ENCODE measurements around the gene HOXB1. TPM values are rescaled to one million over a fixed set of nuclear protein-coding genes. Genes with fewer than 3 reads are reported as not detected.

HOXB1 gene
- total and polyA plus RNA-seq, 2 of the 13 experiments (the other 11 are each of a cell fraction or from before 2014, with no cell fraction given), result not detected

- TF ChIP-seq CCDC6 (CRISPR knock-in tag; IDR thresholded peaks at IDR 0.05) (no peak), PLRG1 (conservative IDR thresholded peaks at IDR 0.05) (no peak), ZNF670 (CRISPR knock-in tag; IDR thresholded peaks at IDR 0.05; ENCODE audit: borderline replicate concordance) (no peak), NR0B2 (CRISPR knock-in tag; IDR thresholded peaks at IDR 0.05) (no peak), GTF3A (CRISPR knock-in tag; conservative IDR thresholded peaks at IDR 0.05) (no peak), HBP1 (CRISPR knock-in tag; IDR thresholded peaks at IDR 0.05; ENCODE audit: low read depth) (no peak), TERF1 (CRISPR knock-in tag; IDR thresholded peaks at IDR 0.05) (no peak), KDM4B (CRISPR knock-in tag; IDR thresholded peaks at IDR 0.05) (no peak), NFE2L2 (IDR thresholded peaks at IDR 0.05; ENCODE audit: low read length) (no peak), CBX1 (IDR thresholded peaks at IDR 0.05; ENCODE audit: low read depth) (no peak), THYN1 (CRISPR knock-in tag; IDR thresholded peaks at IDR 0.05; ENCODE audit: borderline replicate concordance, low read depth) (no peak), ZKSCAN5 (CRISPR knock-in tag; IDR thresholded peaks at IDR 0.05) (no peak), STAT6 (CRISPR knock-in tag; IDR thresholded peaks at IDR 0.05; ENCODE audit: borderline replicate concordance) (no peak), FOXC1 (CRISPR knock-in tag; IDR thresholded peaks at IDR 0.05; ENCODE audit: borderline replicate concordance) (no peak), SIN3B (IDR thresholded peaks at IDR 0.05; ENCODE audit: low read length) (no peak), NFKBIZ (CRISPR knock-in tag; IDR thresholded peaks at IDR 0.05) (no peak), ZNF205 (CRISPR knock-in tag; IDR thresholded peaks at IDR 0.05) (no peak), ZNF605 (CRISPR knock-in tag; IDR thresholded peaks at IDR 0.05) (no peak)
- ChIA-PET CTCF (ENCODE audit: low intra/inter-chr PET ratio, low total read pairs) (no interaction called here), POLR2A (no interaction called here)
- no peak overlapping the region for H3K9ac ChIP-seq (ENCODE audit: insufficient read depth, low read depth, low read length)
- ATAC-seq, result no peak
- H3K4me3 ChIP-seq (replicated peaks in 1 of 3; ENCODE audit: insufficient read depth in 1 of 3, low read depth in 2 of 3, low read length in 3 of 3), result no peak overlapping the region
- H4K20me1 ChIP-seq (ENCODE audit: insufficient read depth, low read length), result no peaks in the 10 kb centered on the region; the same call in 1 of the 2 replicates
- no peak overlapping the region for H2AFZ ChIP-seq (ENCODE audit: low read length)
- no peaks in the 10 kb centered on the region for H3K36me3 ChIP-seq (replicated peaks in 1 of 2; ENCODE audit: control insufficient read depth in 1 of 2, insufficient read depth in 2 of 2, low read length in 2 of 2)
- in situ Hi-C loops (cut with HindIII; ENCODE audit: extremely low pct_ligation_motif_present, low pct_unique_long_range_greater_than_20kb), result no loop called here
- H3K4me2 ChIP-seq (ENCODE audit: low read depth, low read length), result no peak overlapping the region
- no peak overlapping the region for H3K27ac ChIP-seq (ENCODE audit: extremely low read length, insufficient read depth, low read length)
- intact Hi-C loops (cut with micrococcal nuclease; ENCODE audit: unreplicated experiment), result no loop called here
- whole genome bisulfite sequencing (ENCODE audit: low lambda C conversion rate), result 27% methylated on average over 18 of the region's 18 CpGs
- H3K4me1 ChIP-seq (ENCODE audit: insufficient read depth, low read length), result no peaks in the 10 kb centered on the region
- no peaks in the 10 kb centered on the region for H3K79me2 ChIP-seq (ENCODE audit: insufficient read depth, low read length)
- no peak for DNase-seq (ENCODE audit: low spot score)
- peaks cover 19 to 94% of the 10 kb centered on the region in 2 experiments for H3K27me3 ChIP-seq (ENCODE audit: control insufficient read depth in 1 of 2, insufficient read depth in 2 of 2, low read length in 2 of 2)
- H3K9me3 ChIP-seq (ENCODE audit: low read length), result no peaks in the 10 kb centered on the region
- FAIRE-seq, result no peak
- BruUV-seq (replicated peaks), result no TSS peak
Measured at GRCh38 chr17:48549914-48550501, 19.2 kb upstream of the HOXB1 start.
